NB4 (cell line): ENCODE results near the gene ZNHIT2.

Experiments used
- DNase-seq: peaks from one replicate; pipeline ENCODE4 v3.0.0; 2010; ENCODE audit warnings: low read depth
- H3K4me3 ChIP-seq: one replicate; pipeline ENCODE4 v1.5.1; 2011; ENCODE audit warnings: mild to moderate bottlenecking, low read depth, low read length, moderate library complexity
- CTCF ChIP-seq: IDR thresholded peaks from one replicate; pipeline ENCODE4 v1.5.1; 2012; ENCODE audit warnings: low read depth, low read length
- MAX ChIP-seq: IDR thresholded peaks from 2 replicates; pipeline ENCODE4 v1.6.1; 2011; ENCODE audit warnings: low read depth, low read length
- MYC ChIP-seq: IDR thresholded peaks from 2 replicates; pipeline ENCODE4 v1.6.1; 2011; ENCODE audit warnings: low read depth, low read length
- POLR2A ChIP-seq: IDR thresholded peaks from 2 replicates; pipeline ENCODE4 v1.6.1; 2011; ENCODE audit warnings: mild to moderate bottlenecking; ENCODE audit not compliant: insufficient read length; ENCODE audit errors: extremely low read depth

ZNHIT2 gene

GRCh38 chr11:65117206-65118096, at the start of gene ZNHIT2:
TSS of gene ZNHIT2 (minus strand) at chr11:65117701. CDS start at chr11:65117653, 48 bp downstream.
- peak within 1 kb of the TSS; percentile 87 for H3K4me3 ChIP-seq
- TF ChIP-seq MYC (peak; percentile 54; the same call in 1 of the 2 replicates), POLR2A (peak; percentile 70), CTCF (peak; percentile 89), MAX (peak; percentile 66)
- DNase-seq = peak; percentile 99

- DNase-seq = no peak
- no peak overlapping the region for H3K4me3 ChIP-seq
These were observed 49.4 kb upstream of the ZNHIT2 start for GRCh38 chr11:65166893-65167292.

GRCh38 chr11:65165410-65166317, 48.2 kb upstream of the ZNHIT2 start:
- no peak for DNase-seq
- TF ChIP-seq MAX (no peak), MYC (no peak), POLR2A (no peak), CTCF (no peak)
- H3K4me3 ChIP-seq = no peak overlapping the region

More at GRCh38 chr11:65166893-65167292, 49.4 kb upstream of the ZNHIT2 start:
- TF ChIP-seq POLR2A (no peak), MYC (no peak), MAX (no peak), CTCF (no peak)

GRCh38 chr11:65163684-65164083, 46.2 kb upstream of the ZNHIT2 start:
- TF ChIP-seq MAX = no peak
- TF ChIP-seq CTCF = no peak
- no peak for TF ChIP-seq MYC
- no peak for TF ChIP-seq POLR2A
- no peak for DNase-seq
- no peak overlapping the region for H3K4me3 ChIP-seq

GRCh38 chr11:65160643-65161042, 43.1 kb upstream of the ZNHIT2 start:
- no peak overlapping the region for H3K4me3 ChIP-seq
- DNase-seq = no peak
- TF ChIP-seq MAX (no peak), CTCF (no peak), POLR2A (no peak), MYC (no peak)
